MV-4-11 (cell line): ENCODE data around the gene DMXL1.

Experiments used
- DNase-seq: peaks from one replicate; lab custom pipeline; 2025; lab: John Stamatoyannopoulos, UW

DMXL1 gene

DNA sequence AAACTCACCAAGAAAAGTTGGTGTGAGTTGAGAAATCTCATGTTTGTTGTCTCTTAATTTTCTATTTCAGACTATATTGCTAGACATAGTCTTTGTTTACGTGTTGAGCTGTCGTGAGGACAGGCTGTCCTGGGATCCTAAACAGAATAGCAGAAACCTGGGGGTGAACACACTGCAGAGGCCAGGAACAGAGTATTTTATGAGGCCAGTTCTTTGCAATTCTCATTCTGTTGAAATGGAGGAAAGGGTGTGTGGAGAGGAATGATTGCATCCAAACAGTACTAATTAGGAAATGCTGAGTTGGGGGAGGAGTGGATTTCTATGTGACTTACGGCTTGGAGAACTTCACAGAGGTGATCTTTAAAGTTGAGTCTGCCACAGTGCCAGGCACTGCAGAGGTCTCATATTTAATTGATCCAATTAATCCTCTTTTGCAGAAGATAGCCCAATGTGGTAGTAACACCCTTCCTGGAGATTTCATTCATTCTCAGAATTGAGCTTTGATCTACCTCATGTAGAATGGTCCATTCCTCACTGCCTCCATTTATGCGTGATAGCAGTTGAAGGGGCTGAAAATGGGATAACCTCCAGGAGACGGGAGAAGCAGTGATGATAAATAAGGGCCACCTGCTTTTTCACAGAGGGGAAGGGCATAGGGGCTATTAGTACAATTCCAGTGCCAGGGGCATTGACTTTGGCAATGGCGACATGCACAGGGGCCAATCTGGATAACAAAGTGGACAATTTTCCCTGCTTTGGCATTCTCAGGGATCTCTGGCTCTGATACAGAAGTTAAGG is 200.3 kb downstream of the DMXL1 start:
- no peak for DNase-seq

DNA sequence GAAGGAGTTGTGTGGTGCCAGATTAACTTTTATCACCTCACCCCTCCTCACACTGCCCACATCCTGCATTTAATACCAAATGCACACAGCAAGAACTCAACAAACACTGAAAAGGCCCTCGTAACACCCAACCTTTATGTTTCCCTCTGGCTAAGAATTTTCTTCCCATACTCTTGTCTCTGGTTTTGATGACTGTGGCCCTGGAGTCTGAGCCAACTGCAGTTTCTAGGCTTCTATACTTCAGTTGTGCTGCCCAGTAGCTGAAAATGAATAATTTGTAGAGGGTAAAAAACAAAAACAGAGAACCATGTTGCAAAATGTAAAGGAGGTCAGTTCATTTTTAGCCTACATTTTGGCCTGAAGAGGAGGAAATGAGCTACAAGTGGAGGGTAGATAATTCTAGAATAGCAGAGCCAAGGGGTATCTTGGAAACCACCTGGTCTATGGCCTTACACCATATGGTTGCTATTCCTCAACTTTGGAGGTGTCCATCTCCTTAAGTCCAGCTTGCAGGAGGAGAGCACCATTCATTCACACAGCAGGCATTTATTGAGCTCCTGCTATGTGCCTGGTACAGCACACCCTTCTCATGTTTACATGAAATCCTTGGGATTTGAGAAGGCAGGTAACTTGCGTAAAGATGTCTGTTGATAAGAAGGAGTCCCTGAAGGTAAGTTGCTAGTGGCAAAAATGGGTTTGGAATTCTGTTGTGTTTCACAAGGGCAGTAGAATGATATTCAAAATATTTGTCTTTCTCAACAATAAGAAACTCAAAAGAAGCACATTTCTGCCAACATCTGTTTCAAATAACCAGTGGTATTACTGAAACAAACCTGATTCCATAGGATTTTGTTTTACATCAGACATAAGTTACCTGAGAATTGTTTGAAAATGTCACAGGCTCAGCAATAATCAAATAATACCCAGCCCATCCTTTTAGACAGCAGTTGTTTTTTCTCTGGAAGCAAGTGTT is 201.2 kb downstream of the DMXL1 start:
- no peak for DNase-seq

DNA sequence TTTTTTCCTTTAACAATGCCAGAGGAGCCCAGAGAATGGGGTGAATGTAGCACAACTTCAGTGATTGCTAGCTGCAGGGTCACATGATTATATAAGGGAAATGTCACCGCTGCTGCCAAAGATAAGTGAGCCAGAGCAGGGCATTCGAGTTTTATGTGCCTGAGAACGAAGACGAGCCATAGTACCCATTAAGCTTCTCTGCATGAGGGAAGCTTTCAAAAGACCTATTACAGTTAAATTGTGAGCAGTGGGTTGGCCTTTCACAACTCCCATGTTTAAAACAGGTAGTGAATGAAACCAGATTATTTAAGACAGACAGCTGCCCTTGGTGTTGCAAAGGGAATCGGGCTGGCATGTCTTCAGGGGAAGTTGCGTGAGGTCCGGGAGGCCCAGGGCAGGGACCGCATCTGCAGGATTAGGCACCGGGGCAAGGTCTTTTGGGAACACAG is 202.5 kb downstream of the DMXL1 start:
- DNase-seq: peak; percentile 78

DNA sequence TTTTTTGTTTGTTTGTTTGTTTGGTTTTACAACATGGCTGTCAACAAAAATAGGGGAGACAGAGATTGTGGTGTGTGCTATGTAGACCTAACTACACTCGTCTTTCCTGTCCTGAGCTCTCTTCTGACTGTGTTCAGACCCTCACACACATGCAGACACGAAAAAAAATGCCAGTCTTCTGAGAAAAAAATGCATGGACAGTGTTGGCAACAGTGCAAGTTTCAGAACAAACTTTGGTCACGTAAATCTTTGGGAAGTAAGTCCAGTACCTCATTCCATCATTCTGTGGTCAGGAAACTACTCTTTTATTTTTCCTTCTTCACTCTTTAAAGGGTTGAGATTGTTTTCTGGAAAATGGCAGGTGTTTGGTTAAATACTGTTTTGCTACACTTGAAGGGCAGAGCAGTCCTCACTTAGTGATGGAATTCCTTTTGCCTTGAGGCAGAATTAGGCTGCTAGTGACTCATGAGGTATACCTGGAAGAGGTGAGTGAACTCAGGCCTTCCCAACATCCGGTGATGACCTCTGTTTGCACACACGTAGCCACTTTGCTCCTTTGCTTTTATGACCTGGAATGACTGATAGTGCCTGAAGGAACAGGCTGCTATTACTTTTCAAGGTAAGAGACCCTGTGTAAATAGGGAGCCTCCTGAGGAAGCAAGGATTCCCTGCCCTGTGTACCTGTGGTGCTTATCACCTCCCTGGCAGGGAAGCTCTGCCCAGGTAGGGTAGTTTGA is 203.3 kb downstream of the DMXL1 start:
- no peak for DNase-seq

DNA sequence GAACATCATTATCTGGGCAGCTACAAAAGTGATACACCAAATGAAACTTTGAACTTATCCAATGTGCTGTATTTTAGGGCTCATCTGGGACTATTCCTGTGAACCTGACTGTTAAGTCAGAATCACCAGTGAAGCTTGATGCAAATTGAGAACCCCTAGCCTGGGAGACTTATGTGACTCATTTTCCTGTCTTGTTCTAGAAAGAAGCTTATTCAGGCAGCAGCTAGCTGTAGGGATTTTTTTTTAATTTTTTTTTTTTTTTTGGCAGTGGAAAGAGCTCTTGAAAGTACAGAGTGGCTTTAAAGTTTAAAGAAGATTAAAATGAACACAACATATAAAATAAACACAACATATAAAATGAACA is 203.9 kb downstream of the DMXL1 start:
- DNase-seq: peak; percentile 56

DNA sequence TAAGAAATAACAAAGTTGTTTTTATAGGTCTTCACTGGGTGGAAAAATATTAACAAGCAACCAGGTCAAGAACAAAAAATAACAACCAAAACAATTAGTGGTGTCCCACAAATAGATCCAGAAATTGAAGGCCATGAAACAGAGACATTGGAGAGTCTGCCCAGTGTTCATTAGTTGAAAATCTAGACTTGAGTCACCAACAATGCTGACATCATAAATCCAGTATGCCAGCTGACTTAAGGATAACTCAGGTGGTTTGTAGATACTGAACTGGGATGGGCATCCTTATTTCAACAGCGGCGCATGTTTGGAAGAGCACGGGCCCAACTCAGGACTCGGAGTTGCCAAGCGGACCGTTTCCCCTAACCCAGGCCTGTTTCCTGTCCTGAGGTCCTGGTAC is 204.3 kb downstream of the DMXL1 start:
- DNase-seq: no peak

DNA sequence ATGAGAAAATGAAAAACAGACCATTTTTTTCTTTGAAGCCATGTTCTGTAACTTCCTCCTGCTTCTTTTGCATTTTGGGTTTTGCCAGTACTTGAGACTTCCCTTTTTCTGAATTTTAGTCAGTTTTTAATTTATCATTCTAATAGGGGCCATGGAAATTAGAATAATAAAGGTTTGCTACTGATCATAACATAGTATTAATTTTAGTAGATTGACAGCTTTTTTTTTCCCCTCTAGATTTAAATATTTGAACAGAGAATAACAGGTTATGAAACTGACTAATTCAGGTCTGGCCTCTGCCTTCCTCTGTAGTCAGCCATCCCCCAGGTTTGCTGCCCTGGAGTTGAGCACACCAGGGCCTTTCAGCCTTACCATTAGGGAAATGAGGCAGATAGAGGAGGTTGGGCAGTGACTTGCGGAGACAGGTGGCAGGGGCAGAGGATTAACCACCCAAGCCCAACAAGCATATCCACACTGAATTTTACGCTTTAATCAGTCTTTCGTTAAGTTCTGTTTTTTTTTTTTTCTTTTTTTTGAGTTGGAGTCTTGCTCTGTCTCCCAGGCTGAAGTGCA is 204.8 kb downstream of the DMXL1 start:
- peak; percentile 65 for DNase-seq

DNA sequence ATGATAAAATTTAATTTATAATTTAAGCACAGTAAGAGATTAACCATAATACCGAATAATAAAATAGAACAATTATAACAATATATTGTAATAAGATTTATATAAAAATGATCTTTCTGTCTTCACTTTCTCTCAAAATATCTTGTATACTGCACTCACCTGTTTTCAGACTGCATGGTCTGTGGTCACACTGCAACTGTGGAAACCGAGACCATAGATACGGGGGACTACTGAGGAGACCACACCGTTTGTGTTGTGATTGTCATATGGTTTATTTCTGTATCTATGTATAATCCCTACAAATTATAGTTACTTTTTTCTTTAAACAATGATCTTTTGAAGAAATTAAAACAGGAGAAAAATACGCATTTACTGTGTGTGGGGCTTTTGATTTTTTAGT is 206.1 kb downstream of the DMXL1 start:
- no peak for DNase-seq

DNA sequence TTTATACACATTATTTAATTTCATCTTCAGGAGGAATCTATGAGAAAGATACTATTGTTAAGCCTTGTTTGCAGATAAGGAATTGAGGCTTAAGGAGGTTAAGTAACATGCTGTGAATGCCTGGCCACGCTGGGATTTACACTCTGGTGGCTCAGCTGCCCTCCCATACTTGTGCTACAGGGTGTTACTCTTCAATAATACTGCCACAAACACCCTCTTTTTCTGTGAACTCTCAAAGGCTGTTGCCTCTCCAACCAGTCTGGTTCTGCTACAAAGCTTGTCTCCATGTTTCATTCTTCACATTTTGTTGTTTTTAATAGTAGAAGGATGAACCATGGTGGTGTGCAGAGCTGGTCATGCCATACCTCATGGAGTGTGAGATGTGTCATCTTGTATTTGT is 208.2 kb downstream of the DMXL1 start:
- DNase-seq: no peak

DNA sequence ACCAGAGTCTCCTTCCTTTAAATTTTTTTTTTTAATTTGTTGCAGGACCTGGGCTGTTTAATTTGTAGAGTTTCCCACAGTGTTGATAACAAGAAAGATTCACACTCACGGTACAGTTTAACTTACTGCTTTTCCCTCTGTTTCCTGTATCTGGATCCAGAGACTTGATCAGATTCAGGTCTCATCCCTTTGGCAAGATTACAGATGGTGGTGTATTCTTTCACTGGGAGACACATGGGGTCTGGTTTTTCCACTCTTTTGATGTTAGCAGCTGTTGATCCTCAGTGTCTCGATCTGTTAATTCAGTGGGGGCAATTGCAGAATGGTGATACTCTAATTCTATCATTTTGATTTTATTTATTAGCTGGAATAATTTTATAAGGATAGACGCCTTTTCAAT is 209.5 kb downstream of the DMXL1 start:
- no peak for DNase-seq

DNA sequence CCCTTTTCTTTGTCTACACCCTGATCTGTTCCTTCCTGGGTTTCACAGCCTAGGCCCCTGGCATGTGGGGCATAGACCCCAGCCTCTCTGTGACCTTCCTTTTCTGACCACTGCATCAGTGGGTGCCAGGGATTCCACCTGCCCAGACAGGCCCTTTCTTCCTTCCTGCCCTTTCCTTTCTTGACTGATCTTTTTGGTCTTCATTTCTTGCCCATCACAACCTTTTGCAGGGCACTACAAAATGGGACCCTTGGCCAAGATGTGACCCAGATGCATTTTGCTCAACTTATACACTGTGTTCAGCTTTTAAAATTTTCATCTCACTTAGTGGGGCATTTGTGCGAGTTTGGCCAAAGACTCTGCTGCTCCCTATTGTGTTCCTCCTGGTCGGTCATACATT is 211.7 kb downstream of the DMXL1 start:
- no peak for DNase-seq

DNA sequence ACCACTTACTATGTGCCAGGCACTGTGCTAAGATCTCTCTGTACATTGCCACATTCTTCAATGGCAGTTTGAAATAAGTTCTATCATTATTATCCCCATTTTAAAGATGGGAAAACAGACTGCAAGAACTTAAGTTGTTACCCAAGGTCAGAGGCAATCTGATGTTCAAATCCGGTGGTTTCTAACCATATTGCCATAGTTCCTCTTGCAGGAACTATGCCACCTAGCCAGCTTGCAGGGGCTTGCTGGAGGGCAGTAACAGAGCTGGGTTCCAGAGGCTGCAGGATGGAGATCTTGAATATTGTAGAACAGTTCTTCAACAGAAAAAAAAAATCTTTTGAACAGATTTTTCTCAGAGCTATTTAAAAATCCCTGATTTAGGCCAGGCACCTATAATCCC is 213.1 kb downstream of the DMXL1 start:
- DNase-seq: peak; percentile 43

DNA sequence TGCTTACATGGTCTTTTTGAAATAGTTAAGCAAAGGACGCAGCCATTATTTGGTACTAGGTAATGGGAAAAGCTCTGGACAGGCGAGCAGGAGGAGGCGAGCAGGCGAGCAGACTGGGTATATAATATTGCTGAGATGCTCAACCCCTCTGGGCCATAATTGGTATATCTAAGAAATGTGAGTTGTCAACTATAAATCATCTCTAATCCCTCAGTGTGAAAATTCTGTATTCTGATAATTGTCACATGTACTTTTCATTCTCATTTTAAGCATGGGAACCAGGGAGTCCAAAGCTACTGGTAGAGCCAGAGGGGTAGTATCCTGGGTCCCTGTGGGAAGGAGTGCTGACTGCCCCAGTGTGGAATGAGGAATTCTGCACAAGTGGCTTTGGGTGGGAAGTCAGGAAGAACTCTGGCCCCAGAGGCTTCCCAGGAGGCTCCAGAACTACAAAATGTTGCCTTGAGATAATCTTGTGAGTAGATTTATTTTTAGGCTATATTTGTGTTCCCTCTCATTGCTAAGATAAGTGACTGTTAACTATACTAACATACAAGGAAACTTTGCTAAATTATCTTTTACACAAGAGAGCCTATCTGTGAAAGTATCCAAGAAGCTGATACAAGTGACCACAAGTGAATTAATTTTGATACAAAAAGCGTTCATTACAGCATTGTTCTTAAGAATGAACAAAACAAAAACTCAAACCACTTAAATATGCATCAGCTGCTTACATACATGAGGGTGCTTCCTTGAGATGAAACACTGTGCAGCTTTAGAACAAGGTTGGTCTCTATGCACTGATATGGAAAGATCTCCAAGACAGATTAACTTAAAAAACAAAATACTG is 214.4 kb downstream of the DMXL1 start:
- no peak for DNase-seq

DNA sequence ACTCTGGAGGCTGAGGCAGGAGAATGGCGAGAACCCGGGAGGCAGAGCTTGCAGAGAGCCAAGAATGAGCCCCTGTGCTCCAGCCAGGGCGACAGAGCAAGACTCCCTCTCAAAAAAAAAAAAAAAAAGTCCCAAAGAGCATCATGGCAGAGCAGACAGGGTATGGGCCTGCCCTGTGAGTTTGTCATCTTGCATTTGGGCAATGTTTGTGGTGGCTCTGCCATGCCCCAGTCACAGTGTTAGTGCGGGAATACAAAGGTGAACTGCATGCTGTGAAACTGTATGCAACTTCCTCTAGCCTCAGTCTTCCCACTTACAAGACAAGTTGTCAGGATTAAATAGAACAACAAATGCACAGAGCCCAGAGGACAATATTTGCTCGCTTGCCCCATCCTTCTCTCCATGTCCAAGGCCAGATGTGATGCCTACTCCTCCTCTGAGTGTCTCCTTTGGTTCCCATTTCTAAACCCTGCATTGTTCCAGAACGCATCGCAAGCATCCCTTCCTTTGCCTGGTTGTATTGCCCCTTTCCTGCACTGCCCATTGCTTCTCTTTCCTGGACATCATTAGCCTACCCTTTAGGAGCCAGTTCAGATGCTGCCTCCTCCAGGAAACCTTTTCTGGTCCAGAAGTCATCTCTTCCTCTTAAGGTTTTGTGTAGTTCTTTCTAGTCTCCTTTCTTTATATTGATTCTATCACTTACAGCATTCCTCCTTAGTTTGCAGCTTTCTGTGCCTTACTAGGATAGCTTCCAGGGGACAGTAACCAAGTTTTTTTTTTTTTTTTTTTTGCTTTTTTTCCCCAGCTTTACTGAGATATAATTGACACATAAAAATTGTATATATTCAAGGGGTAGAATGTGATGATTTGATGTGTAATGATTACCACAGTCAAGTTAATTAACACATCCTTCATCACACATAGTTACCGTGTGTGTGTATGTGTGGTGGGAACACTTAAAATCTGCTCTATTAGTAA is 215.9 kb downstream of the DMXL1 start:
- no peak for DNase-seq

DNA sequence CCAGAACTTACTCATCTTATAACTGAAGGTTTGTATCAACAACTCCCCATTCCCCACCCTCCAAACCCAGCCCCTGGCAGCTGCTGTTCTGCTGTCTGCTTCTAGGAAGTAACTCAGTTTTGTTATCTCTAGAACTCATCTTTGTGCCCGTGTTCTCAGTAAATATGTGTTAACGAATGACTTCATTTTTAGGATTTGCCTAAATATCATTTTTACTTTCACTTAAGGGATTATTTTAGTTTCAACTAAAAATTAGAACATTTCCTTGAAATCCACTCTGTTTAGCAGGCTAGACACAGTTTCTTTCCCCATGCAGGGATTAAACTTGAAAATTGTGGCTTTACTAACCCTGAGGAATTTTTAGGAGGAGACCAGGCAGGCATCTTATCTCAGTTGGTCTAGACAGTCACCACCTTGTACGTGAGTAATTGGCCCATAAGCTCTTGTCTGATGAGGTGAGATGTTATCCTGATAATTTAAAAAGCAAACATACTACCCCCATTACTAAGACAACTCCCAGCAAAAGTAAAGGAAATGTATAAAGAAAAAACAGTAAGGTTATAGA is 216.7 kb downstream of the DMXL1 start:
- no peak for DNase-seq

DNA sequence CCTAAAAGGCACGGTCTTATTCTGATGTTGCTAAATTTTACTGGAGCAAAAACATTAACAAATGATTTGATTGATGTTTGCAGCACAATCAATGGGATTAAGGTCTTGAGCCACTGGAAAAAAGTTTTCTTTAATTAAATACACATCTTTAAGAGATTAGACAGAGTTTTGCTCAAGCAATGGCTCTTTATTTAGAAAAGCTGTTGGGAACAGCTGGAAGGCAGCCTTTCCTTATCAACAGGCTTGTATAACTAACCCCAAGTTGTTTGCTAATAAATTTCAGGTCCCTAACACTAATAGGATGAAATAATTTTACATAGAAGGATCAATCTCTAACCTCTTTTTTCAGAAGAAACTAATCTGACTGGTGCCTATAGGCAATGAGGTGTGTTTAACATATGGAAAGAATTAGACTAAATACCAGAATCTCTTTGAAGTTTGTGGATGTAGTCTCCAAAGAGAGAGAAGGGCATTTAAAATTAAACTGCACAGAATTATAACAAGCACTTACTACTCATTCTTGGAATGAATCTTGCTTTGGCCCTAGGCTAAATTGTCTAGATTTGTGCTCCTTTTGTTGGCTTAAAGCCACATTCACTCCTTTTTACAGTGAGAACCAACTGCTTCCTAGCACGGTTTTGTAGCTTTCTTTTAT is 217.6 kb downstream of the DMXL1 start:
- no peak for DNase-seq

DNA sequence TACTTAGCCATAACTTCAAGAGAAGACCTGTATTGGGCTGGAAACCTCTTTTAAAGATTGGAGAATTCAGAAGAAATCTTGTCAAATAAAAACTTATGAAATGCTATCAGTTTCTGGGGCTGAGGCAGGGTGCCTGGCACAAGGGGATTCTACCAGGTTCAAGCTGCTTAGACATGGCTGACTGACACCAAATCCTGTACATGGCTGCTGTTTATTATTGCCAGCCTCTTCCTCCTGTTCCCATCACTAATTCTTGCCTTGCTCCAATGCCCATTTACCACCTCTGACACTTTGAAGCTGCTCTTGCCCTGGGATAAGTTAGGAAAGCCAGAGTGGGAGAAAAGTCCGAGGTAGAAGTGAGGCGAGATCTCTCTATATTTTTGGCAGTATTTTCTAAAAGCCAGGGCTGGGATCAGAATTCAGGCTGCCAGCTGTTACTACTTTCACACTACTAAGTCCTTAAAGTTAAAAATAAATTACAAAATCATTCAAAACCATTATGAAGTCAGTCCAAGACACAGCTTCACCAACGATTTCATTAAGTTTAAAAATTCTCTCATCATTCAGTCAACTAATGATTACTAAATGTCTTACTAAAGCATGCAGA is 218.7 kb downstream of the DMXL1 start:
- DNase-seq: no peak

DNA sequence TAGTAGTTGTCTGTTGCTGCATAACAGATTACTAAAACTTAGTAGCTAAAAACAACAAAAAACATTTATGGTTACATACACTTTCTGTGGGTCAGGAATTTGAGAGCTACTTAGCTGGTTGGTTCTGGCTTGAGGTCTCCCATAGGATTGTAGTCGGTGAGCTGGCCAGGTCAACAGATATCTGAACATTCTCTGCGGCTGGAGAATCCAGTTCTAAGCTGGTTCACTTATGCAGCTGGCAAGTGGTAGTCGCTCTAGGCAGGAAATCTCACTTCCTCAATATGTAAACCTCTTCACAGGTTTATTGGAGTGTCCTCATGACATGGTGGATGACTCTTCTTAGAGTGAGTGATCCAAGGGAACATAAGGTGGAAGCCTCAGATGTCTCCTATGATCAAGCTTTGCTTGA is 219.3 kb downstream of the DMXL1 start:
- peak; percentile 93 for DNase-seq

DNA sequence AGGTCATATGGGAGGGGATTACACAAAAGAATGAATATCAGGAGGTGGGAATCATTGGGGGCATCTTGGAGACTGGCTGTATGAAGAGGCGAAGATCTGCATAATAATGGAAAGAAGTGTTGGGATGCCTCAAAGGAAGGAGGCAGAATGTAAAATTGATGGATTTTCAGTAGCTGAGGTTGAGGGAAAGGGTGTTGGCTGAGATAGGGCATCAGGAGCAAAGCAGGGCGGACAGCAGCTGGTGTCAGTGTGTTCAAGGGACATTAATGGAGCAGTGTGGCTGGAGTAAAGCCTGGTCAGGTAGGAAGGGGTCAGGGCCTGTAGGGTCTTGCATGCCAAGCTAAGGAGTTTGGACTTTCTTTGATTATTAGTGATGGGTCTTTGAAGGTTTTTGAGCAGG is 219.7 kb downstream of the DMXL1 start:
- DNase-seq: no peak
